ENCODE data around the gene EPS8L1. TPM values are rescaled to one million over a fixed set of nuclear protein-coding genes. Genes with fewer than 3 reads are reported as not detected.
"Not testable (repeated sequence)": the region's sequence is repeated elsewhere in the genome, so short reads cannot be mapped to it uniquely, and the experiment has no call there.

EPS8L1 gene
- 10 to 100 TPM; 27.5 to 83.9 TPM for total RNA-seq

DNA sequence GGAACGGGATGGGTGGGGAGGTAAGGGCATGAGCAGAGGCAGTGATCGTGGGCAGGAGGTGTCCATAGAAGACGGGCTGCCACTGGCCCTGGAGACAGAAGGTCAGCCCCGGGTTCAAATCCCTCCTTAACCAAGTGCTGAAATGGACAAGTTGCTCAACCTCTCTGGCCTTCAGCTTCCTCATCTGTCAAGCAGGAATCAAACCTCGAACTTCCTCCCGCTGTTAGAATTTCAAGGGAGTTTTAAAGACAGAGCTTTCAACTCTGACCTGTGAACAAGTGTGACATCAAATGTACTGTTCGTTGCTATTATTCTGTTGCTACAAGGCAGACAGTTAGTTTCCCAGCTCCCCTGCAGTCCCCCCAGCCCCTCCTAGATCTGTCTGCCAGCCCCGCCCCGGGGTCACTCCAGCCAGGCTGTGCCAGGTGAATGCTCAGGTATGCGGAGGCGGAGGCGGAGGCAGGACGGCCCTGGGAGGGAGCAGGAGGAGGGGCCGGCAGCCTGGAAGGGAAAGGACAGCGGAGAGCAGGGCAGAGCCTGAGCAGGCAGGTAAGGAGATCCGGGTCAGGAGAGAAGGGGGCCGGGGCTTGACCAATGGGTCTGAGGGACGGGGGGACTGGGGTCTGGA, at the start of gene EPS8L1:
Gene EPS8L1, plus strand, starts transcription at position 499 of the 628 bp plus-strand sequence. CDS start 576 bp downstream, outside the sequence.
- DNase-seq = peak; percentile 87
- no peaks in the 10 kb centered on the region for H3K4me1 ChIP-seq
- TF ChIP-seq, protein P1, sequence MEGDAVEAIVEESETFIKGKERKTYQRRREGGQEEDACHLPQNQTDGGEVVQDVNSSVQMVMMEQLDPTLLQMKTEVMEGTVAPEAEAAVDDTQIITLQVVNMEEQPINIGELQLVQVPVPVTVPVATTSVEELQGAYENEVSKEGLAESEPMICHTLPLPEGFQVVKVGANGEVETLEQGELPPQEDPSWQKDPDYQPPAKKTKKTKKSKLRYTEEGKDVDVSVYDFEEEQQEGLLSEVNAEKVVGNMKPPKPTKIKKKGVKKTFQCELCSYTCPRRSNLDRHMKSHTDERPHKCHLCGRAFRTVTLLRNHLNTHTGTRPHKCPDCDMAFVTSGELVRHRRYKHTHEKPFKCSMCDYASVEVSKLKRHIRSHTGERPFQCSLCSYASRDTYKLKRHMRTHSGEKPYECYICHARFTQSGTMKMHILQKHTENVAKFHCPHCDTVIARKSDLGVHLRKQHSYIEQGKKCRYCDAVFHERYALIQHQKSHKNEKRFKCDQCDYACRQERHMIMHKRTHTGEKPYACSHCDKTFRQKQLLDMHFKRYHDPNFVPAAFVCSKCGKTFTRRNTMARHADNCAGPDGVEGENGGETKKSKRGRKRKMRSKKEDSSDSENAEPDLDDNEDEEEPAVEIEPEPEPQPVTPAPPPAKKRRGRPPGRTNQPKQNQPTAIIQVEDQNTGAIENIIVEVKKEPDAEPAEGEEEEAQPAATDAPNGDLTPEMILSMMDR (IDR thresholded peaks at IDR 0.05) = no peak
- no peaks in the 10 kb centered on the region for H3K9me3 ChIP-seq
- H3K27me3 ChIP-seq = no peaks in the 10 kb centered on the region
- peak within 1 kb of the TSS; percentile 31 for H3K27ac ChIP-seq
- H3K36me3 ChIP-seq = no peaks in the 10 kb centered on the region
- peak within 1 kb of the TSS; percentile 66 to 70 for H3K9ac ChIP-seq (ENCODE audit: low read depth in 2 of 2, low read length in 2 of 2)
- intact Hi-C loops (cut with DNase I) = no loop called here
- H3K4me3 ChIP-seq = no peak within 1 kb of the TSS

DNA sequence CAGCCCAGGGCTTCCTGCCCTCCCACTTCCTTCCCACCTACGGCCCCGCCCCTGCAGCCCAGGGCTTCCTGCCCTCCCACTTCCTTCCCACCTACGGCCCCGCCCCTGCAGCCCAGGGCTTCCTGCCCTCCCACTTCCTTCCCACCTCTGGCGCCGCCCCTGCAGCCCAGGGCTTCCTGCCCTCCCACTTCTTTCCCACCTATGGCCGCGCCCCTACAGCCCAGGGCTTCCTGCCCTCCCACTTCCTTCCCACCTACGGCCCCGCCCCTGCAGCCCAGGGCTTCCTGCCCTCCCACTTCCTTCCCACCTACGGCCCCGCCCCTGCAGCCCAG, 48.6 kb upstream of the EPS8L1 start:
- not testable (repeated sequence) for DNase-seq, H3K36me3 ChIP-seq

DNA sequence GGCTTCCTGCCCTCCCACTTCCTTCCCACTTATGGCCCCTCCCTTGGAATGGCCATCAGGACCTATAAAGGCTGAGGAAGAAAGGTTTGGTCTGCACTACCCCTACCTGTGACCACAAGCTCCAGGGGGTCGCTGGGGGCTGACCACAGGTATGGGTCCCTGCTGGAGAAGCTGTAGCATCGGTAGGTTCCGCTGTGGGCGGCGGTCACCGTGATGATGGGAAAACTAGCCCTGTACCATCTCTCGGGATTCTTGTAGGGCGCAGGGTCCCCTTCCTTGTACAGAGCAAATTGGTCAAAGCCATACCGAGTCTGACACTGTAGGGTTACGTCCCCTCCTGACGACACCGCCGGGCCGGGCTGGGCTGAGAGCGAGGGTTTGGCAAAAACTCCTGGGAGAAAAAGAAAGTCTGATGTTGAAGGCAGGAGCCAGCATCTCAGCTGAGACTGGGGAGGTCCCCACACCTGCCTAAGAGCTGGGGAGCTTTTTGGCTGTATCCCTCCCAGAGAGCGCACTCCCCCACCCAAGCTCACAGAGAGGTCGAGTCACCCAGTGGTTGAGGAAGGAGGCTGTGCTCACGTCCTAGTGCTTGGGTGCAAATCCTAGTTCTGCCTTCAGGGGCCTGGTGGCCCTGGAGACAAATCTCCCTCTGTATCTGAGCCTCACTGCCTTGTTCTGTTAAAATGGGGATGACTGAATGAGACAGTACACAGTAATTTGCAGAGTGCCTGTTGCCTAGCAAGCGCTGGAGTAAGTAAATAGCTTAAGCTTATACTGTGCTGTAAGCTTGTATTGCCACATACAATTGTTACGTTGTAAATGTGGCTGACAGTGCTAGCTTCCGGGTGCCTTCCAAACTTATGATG, 48.0 kb upstream of the EPS8L1 start:
- TF ChIP-seq, protein P1 (IDR thresholded peaks at IDR 0.05) = no peak
- no peak overlapping the region for H3K9ac ChIP-seq (ENCODE audit: low read depth in 2 of 2, low read length in 2 of 2)
- DNase-seq = no peak
- H3K4me1 ChIP-seq = no peaks in the 10 kb centered on the region
- H3K4me3 ChIP-seq = no peak overlapping the region
- no peaks in the 10 kb centered on the region for H3K9me3 ChIP-seq
- no peaks in the 10 kb centered on the region for H3K36me3 ChIP-seq
- intact Hi-C loops (cut with DNase I) = no loop called here
- no peaks in the 10 kb centered on the region for H3K27me3 ChIP-seq
- no peak overlapping the region for H3K27ac ChIP-seq

More for the DNA sequence above, 48.6 kb upstream of the EPS8L1 start:
- H3K27ac ChIP-seq; H3K4me1 ChIP-seq; H3K4me3 ChIP-seq; H3K27me3 ChIP-seq; H3K9ac ChIP-seq (ENCODE audit: low read depth in 2 of 2, low read length in 2 of 2); intact Hi-C loops (cut with DNase I); H3K9me3 ChIP-seq: not testable (repeated sequence)

DNA sequence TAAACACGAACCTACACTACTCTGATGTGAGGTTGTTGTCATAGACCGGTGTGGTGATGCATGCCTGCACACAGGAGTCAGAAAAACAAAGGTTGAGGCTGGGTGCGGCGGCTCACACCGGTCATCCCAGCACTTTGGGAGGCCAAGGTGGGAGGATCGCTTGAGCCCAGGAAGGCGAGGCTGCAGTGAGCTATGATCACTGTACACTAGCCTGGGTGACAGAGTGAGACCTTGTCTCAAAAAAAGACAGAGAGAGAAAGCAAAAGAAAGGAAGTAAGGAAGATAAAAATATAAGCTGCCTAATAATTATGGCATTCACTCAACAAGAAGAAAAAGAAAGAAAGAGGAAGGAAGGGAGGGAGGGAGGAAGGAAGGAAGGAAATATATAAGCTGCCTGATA, 46.9 kb upstream of the EPS8L1 start:
- H3K9ac ChIP-seq (ENCODE audit: low read depth in 2 of 2, low read length in 2 of 2) = no peak overlapping the region
- no peaks in the 10 kb centered on the region for H3K9me3 ChIP-seq
- no peaks in the 10 kb centered on the region for H3K4me1 ChIP-seq
- H3K27me3 ChIP-seq = no peaks in the 10 kb centered on the region
- no peaks in the 10 kb centered on the region for H3K36me3 ChIP-seq
- TF ChIP-seq, protein P1 (IDR thresholded peaks at IDR 0.05) = no peak
- intact Hi-C loops (cut with DNase I) = no loop called here
- H3K4me3 ChIP-seq = no peak overlapping the region
- no peak for DNase-seq
- no peak overlapping the region for H3K27ac ChIP-seq

DNA sequence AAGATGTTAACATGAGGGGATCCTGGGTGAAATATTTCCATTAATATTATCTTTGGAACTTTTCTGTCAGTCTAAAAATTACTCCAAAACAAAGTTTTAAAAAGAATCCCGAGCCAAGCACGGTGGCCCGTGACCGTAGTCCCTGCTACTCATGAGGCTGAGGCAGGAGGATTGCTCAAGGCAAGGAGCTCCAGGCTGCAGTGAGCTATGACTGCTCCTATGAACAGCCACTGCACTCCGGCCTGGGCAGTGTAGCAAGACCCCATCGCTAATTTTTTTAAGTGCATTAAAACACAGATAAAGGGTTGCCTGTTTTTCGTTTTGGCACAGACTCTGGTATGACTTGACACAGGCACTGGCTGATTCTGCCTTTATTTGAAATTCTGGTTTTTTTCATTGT, 44.5 kb upstream of the EPS8L1 start:
- no peak overlapping the region for H3K27ac ChIP-seq
- intact Hi-C loops (cut with DNase I) = no loop called here
- TF ChIP-seq, protein P1 (IDR thresholded peaks at IDR 0.05) = no peak
- no peak for DNase-seq
- no peaks in the 10 kb centered on the region for H3K4me1 ChIP-seq
- no peak overlapping the region for H3K4me3 ChIP-seq
- H3K27me3 ChIP-seq = no peaks in the 10 kb centered on the region
- no peak overlapping the region for H3K9ac ChIP-seq (ENCODE audit: low read depth in 2 of 2, low read length in 2 of 2)
- H3K9me3 ChIP-seq = no peaks in the 10 kb centered on the region
- H3K36me3 ChIP-seq = no peaks in the 10 kb centered on the region
